HL-60/S4 (cell line): ENCODE data around the gene TXNDC11.

Experiments
- in situ Hi-C: fragments of 300-500 bp; cut with MboI; formaldehyde crosslinking; loops from 2 replicates; pipeline ENCODE4 v1.14.3; 2022; ENCODE audit warnings: low sequenced_read_pairs

The TXNDC11 gene

GRCh38 chr16:11667221-11667823, 75.3 kb downstream of the TXNDC11 start:
- in situ Hi-C loops: no loop called here

GRCh38 chr16:11666103-11667055, 76.3 kb downstream of the TXNDC11 start:
- in situ Hi-C loops: no loop called here

- in situ Hi-C loops: no loop called here
Measured at GRCh38 chr16:11665071-11665491, 77.6 kb downstream of the TXNDC11 start.

- in situ Hi-C loops: no loop called here
Measured at GRCh38 chr16:11662582-11662981, 80.1 kb downstream of the TXNDC11 start.

- in situ Hi-C loops: no loop called here
Measured at GRCh38 chr16:11660565-11660964, 82.1 kb downstream of the TXNDC11 start.

GRCh38 chr16:11658896-11659708, 83.6 kb downstream of the TXNDC11 start:
- in situ Hi-C loops: no loop called here

GRCh38 chr16:11657556-11657955, 85.1 kb downstream of the TXNDC11 start:
- in situ Hi-C loops: no loop called here

GRCh38 chr16:11655655-11656054, 87.0 kb downstream of the TXNDC11 start:
- in situ Hi-C loops: no loop called here

GRCh38 chr16:11651796-11652195, 90.9 kb downstream of the TXNDC11 start:
- in situ Hi-C loops: no loop called here

GRCh38 chr16:11650641-11651591, 91.7 kb downstream of the TXNDC11 start:
- in situ Hi-C loops: no loop called here

GRCh38 chr16:11649276-11649675, 93.4 kb downstream of the TXNDC11 start:
- in situ Hi-C loops: loop anchor here (10.0 kb wide), 1 partner anchor 244 kb away; no protein-coding TSS in a partner anchor

- in situ Hi-C loops: loop anchor here (5.0 to 10.0 kb wide), 2 partner anchors 110 to 238 kb away; no protein-coding TSS in a partner anchor
Measured at GRCh38 chr16:11642765-11643116, 99.9 kb downstream of the TXNDC11 start.

- in situ Hi-C loops: loop anchor here (5.0 to 10.0 kb wide), 2 partner anchors 109 to 236 kb away; no protein-coding TSS in a partner anchor
Measured at GRCh38 chr16:11640987-11641817, 101.5 kb downstream of the TXNDC11 start.

- in situ Hi-C loops: loop anchor here (5.0 to 10.0 kb wide), 2 partner anchors 108 to 235 kb away; no protein-coding TSS in a partner anchor
Measured at GRCh38 chr16:11639925-11640899, 102.4 kb downstream of the TXNDC11 start.

- in situ Hi-C loops: no loop called here
Measured at GRCh38 chr16:11639008-11639562, 103.6 kb downstream of the TXNDC11 start.

GRCh38 chr16:11638140-11638539, 104.5 kb downstream of the TXNDC11 start:
- in situ Hi-C loops: no loop called here

- in situ Hi-C loops: no loop called here
Measured at GRCh38 chr16:11637320-11637719, 105.3 kb downstream of the TXNDC11 start.
